Neural progenitor cell (in vitro differentiated cells): Measurements from ENCODE around the gene KIF26B.

Source experiments
- EZH2phosphoT487 ChIP-seq: fragments of 200-600 bp; sonication (generic); IDR thresholded peaks from 2 replicates; pipeline ENCODE4 v1.6.1; 2017; ENCODE audit warnings: antibody characterized with exemption
- TF ChIP-seq, protein P1 (sequence below): fragments of 200-600 bp; sonication (generic); IDR thresholded peaks from 2 replicates; pipeline ENCODE4 v1.5.1; 2017; ENCODE audit warnings: antibody characterized with exemption, mild to moderate bottlenecking

DNA sequence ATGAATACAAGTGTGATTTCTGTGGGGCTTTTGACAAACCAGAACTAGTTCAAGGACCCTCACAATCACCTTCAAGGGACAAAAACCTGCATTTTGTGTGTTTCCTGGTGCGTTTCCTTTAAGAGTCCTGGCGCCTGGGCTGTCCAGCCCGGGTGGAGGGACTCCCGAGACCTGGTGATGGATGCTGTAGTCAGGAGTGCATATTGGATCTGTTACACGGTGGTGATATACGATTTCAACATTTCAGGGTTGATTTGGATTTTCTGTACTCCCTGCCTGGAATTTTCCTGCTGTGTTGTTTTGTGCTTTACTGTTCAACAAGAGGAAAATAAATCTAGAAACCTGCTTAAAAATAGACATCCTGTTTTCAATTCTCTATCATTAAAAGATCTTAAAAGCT, 162.0 kb downstream of the KIF26B start:
- no peak for TF ChIP-seq EZH2phosphoT487
- TF ChIP-seq, protein P1, sequence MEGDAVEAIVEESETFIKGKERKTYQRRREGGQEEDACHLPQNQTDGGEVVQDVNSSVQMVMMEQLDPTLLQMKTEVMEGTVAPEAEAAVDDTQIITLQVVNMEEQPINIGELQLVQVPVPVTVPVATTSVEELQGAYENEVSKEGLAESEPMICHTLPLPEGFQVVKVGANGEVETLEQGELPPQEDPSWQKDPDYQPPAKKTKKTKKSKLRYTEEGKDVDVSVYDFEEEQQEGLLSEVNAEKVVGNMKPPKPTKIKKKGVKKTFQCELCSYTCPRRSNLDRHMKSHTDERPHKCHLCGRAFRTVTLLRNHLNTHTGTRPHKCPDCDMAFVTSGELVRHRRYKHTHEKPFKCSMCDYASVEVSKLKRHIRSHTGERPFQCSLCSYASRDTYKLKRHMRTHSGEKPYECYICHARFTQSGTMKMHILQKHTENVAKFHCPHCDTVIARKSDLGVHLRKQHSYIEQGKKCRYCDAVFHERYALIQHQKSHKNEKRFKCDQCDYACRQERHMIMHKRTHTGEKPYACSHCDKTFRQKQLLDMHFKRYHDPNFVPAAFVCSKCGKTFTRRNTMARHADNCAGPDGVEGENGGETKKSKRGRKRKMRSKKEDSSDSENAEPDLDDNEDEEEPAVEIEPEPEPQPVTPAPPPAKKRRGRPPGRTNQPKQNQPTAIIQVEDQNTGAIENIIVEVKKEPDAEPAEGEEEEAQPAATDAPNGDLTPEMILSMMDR, result no peak
